HUES48 (cell line): Measurements from ENCODE around the gene MYBPHL.

Experiments used
- H3K27ac ChIP-seq: one replicate; pipeline ENCODE4 v1.7.0; 2013; ENCODE audit warnings: low read depth, low read length, inconsistent platforms
- H3K27me3 ChIP-seq: 2 replicates; pipeline ENCODE4 v1.6.1; 2013; ENCODE audit warnings: mild to moderate bottlenecking, low read length; ENCODE audit not compliant: control insufficient read depth, insufficient read depth
- H3K36me3 ChIP-seq: 2 replicates; pipeline ENCODE4 v1.6.1; 2013; ENCODE audit warnings: low read length; ENCODE audit not compliant: control insufficient read depth, insufficient read depth
- H3K4me1 ChIP-seq: 2 replicates; pipeline ENCODE4 v1.6.1; 2013; ENCODE audit warnings: mild to moderate bottlenecking, low read length; ENCODE audit not compliant: control insufficient read depth, insufficient read depth
- H3K4me3 ChIP-seq: 2 replicates; pipeline ENCODE4 v1.5.1; 2013; ENCODE audit warnings: mild to moderate bottlenecking, low read depth, low read length
- H3K9ac ChIP-seq: 2 replicates; pipeline ENCODE4 v1.6.1; 2013; ENCODE audit warnings: mild to moderate bottlenecking, low read depth, low read length, moderate library complexity
- H3K9me3 ChIP-seq: 2 replicates; pipeline ENCODE4 v1.6.1; 2013; ENCODE audit warnings: low read length; ENCODE audit not compliant: control insufficient read depth, insufficient read depth

Gene MYBPHL, protein sequence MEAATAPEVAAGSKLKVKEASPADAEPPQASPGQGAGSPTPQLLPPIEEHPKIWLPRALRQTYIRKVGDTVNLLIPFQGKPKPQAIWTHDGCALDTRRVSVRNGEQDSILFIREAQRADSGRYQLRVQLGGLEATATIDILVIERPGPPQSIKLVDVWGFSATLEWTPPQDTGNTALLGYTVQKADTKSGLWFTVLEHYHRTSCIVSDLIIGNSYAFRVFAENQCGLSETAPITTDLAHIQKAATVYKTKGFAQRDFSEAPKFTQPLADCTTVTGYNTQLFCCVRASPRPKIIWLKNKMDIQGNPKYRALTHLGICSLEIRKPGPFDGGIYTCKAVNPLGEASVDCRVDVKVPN

DNA sequence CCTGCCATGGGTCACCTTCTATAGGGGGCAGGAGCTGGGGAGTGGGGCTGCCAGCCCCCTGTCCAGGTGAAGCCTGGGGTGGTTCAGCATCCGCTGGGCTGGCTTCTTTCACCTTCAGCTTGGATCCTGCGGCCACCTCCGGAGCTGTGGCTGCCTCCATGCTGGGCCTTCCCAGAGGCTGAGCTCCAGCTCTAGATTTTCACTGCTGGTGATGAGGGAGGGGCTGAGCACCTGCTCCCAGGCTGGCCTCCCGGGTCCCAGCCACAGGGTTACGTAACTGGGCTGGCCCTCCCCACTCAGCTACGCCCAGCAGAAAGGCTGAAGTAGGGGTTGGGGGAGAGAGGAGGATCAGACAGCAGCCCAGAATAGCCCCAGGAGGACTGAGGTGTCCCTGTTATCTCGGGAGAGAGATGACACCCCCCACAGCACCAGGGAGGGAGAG lies at the start of gene MYBPHL:
Gene MYBPHL (minus strand): TSS at position 180 of the 442 bp plus-strand sequence. CDS start 20 bp downstream, at position 160.
- no peak within 1 kb of the TSS for H3K4me3 ChIP-seq
- no peaks in the 10 kb centered on the region for H3K27me3 ChIP-seq
- peaks cover 6% of the 10 kb centered on the region for H3K36me3 ChIP-seq
- H3K27ac ChIP-seq, result no peak within 1 kb of the TSS
- H3K4me1 ChIP-seq, result peaks cover 15% of the 10 kb centered on the region; the same call in 1 of the 2 replicates
- H3K9ac ChIP-seq, result no peak within 1 kb of the TSS
- no peaks in the 10 kb centered on the region for H3K9me3 ChIP-seq

DNA sequence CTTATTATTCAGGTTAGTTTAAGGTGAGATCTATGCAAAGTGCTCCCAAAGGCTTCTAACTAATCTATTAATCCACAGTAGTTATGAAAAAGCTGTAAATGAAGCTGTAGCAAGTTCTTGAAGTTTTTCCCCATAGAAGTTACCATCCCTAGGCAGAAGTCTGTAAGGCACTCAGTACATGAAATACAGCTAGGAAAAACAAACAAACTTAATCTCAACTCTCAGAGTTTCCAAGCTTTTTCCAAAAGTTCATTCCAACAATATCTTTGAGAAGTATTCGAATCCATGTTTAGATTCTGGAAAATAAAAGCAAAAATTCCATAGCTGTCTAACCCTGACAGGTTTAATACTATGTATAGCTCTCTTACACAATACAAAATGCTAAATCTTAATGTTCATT lies 49.7 kb upstream of the MYBPHL start:
- peaks cover 35% of the 10 kb centered on the region for H3K36me3 ChIP-seq
- H3K9ac ChIP-seq, result no peak overlapping the region
- no peak overlapping the region for H3K4me3 ChIP-seq
- peaks cover 15% of the 10 kb centered on the region for H3K4me1 ChIP-seq
- no peaks in the 10 kb centered on the region for H3K27me3 ChIP-seq
- no peaks in the 10 kb centered on the region for H3K9me3 ChIP-seq
- no peak overlapping the region for H3K27ac ChIP-seq

DNA sequence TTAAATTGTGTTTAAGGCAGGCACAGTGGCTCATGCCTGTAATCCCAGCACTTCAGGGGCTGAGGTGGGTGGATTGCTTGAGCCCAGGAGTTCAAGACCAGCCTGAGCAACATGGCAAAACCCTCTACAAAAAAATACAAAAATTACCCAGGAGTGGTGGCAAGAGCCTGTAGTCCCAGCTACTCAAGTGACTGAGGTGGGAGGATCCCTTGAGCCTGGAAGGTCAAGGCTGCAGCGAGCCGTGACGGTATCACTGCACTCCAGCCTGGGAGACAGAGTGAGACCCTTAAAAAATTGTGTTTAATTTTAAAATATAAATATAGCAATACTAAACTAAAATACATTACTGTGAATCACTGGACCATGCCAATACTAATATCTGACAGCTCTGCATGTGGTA lies 48.1 kb upstream of the MYBPHL start:
- no peak overlapping the region; the same call in 1 of the 2 replicates for H3K4me3 ChIP-seq
- H3K4me1 ChIP-seq, result peaks cover 4% of the 10 kb centered on the region; the same call in 1 of the 2 replicates
- H3K27ac ChIP-seq, result no peak overlapping the region
- H3K27me3 ChIP-seq, result no peaks in the 10 kb centered on the region
- no peaks in the 10 kb centered on the region for H3K9me3 ChIP-seq
- H3K9ac ChIP-seq, result no peak overlapping the region
- H3K36me3 ChIP-seq, result peaks cover 50% of the 10 kb centered on the region

DNA sequence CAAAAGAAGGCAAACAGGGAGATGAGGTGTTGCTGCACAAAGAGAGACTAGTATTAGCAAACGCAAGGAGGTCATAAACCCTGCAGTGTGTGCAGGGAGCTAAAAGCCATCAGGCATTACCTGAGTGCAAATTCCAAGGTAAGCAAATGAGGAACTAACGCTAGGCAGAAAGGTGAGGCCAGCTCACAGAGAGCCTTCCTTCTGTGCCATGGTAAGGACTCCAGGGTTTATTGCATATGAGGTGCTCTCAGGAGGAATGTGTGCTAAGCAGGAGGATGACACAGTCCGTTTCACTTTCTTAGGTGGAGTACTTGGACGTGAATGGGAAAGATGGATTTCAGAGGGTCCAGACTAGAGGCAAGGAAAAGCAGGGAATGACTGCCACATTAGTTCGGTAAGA lies 44.6 kb upstream of the MYBPHL start:
- H3K36me3 ChIP-seq, result peaks cover 82% of the 10 kb centered on the region

DNA sequence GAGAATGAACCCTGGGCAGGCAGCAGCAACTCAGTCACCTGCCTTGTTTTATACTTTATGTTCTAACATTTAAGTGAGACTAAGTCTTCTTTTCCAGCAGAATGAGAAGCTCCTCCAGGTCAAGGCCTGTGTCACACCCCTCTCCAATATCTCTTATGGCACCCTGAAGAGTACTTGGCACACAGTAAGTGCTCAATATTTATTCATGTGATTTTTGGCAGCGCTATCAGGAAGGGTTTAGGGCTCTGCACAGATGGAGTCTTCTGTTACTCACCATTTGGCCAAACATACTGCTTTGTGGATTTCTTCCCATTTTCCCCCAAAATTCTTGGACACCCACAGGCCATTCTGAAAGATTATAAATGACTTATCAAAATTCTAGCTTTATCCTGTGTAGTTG lies 43.8 kb upstream of the MYBPHL start:
- Histone ChIP-seq H3K36me3 (peaks cover 83% of the 10 kb centered on the region), H3K4me3 (no peak overlapping the region), H3K9ac (no peak overlapping the region)

More for the DNA sequence above, 44.6 kb upstream of the MYBPHL start:
- H3K27ac ChIP-seq, result no peak overlapping the region
- H3K4me1 ChIP-seq, result peaks cover 4% of the 10 kb centered on the region; the same call in 1 of the 2 replicates
- no peaks in the 10 kb centered on the region for H3K9me3 ChIP-seq
- H3K4me3 ChIP-seq, result no peak overlapping the region
- no peak overlapping the region for H3K9ac ChIP-seq
- no peaks in the 10 kb centered on the region for H3K27me3 ChIP-seq

DNA sequence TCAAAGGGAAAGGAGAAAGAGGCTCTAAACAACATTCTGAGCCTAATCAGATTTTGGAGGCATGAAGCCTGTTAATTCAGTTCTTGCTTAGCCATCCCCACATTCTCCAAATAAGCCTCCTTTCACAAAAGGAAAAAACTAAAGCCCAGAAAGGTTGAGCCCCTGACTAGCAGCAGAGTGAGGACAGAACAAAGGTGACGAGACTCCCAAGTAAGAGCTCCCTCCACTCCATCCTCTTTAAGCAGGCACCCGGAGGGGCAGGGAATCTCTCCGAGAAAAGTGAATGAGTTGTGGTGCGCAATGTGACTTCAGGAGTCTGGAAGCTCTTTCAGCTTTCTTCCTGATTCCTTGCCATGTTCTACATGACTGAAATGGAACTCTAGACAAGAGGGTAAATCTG lies 43.4 kb upstream of the MYBPHL start:
- Histone ChIP-seq H3K4me1 (peaks cover 2% of the 10 kb centered on the region; the same call in 1 of the 2 replicates), H3K4me3 (no peak overlapping the region), H3K9me3 (no peaks in the 10 kb centered on the region), H3K36me3 (peaks cover 86% of the 10 kb centered on the region), H3K9ac (no peak overlapping the region), H3K27ac (no peak overlapping the region), H3K27me3 (no peaks in the 10 kb centered on the region)

More for the DNA sequence above, 43.8 kb upstream of the MYBPHL start:
- H3K27ac ChIP-seq, result no peak overlapping the region
- H3K4me1 ChIP-seq, result peaks cover 4% of the 10 kb centered on the region; the same call in 1 of the 2 replicates
- no peaks in the 10 kb centered on the region for H3K9me3 ChIP-seq
- no peaks in the 10 kb centered on the region for H3K27me3 ChIP-seq

DNA sequence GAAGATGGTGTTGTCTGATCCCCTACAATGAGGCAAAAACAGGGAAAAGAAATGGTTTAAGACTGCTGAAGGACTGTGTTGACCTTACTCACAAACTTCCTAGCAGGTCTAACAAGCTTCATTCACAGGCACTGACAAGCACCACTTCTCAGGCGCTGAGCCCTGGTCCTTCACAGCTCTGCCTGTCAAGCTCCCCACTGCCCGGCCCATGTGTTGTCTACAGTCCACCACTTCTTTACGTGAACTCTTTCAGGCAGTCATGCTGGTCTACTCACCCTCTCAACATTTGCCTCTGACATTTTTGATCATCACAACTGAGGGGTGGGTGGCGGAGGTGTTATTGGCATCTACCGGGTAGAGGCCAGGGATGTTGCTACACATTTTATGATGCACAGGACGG lies 40.7 kb upstream of the MYBPHL start:
- Histone ChIP-seq H3K4me1 (no peaks in the 10 kb centered on the region), H3K9ac (no peak overlapping the region), H3K4me3 (no peak overlapping the region), H3K27me3 (no peaks in the 10 kb centered on the region), H3K9me3 (no peaks in the 10 kb centered on the region), H3K27ac (no peak overlapping the region), H3K36me3 (peaks cover 82% of the 10 kb centered on the region)

DNA sequence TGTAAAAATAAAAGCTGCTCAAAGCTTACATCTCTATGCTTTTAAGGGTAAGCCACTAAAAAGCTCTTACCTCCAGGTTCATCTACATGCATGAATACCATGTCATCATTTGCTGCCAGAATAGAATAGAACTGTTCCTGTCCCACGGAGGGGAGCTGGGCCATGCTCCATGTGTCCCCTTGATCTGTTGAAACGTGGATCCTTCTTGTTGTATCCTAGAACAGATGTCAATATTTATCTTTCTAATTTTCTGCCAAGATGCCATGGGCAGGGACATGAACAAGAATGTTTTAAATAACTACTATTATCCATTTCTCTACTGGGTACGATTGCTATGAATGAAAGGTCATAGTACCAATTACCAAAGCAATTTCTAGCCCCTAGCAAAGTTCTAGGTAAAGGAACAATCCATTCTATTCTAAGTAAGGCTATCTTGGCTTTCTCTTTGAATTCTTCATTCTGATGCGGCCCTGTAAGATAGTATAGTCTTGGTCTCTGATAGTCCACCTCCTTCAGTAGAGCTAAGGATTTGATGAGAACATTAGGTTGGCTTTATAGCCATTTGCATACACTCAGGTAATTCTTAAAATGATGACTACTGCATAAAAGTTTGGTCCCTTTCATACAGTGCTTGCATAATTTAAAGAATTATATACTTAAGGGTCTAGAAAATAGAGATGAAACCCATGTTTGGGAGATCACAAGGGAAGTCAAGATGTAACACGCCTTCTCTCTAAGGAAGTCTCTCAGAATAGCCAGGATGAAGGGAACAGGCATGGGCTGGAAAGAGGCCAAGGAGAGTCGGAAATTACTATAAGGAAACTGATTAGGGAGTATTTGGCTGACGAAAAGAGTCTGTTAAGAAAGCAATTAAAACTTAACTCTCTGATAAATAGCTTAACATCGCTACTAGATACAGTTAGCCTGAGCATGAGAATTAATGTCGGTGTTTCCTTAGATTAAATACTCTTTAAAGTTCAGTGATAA lies 35.4 kb upstream of the MYBPHL start:
- no peaks in the 10 kb centered on the region for H3K4me1 ChIP-seq
- no peaks in the 10 kb centered on the region for H3K27me3 ChIP-seq
- H3K36me3 ChIP-seq, result peaks cover 77% of the 10 kb centered on the region
- no peak overlapping the region for H3K9ac ChIP-seq
- no peaks in the 10 kb centered on the region for H3K9me3 ChIP-seq
- no peak overlapping the region for H3K4me3 ChIP-seq
- H3K27ac ChIP-seq, result no peak overlapping the region

DNA sequence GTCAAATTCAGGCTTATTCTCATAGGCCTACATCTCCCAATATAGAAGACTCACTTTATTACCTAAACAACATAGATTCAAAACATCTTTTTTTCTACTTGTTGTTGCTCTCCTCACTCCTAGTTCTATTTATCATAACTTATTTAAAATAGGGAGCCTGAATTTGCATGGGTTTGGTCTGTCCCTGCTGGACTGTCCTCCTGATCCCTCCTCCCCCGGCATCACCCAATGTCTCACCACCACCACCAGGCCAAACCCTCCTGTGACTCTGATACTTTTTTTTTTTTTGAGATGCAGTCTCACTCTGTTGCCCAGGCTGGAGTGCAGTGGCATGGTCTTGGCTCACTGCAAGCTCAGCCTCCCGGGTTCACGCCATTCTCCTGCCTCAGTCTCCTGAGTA lies 31.8 kb upstream of the MYBPHL start:
- no peak overlapping the region for H3K4me3 ChIP-seq

DNA sequence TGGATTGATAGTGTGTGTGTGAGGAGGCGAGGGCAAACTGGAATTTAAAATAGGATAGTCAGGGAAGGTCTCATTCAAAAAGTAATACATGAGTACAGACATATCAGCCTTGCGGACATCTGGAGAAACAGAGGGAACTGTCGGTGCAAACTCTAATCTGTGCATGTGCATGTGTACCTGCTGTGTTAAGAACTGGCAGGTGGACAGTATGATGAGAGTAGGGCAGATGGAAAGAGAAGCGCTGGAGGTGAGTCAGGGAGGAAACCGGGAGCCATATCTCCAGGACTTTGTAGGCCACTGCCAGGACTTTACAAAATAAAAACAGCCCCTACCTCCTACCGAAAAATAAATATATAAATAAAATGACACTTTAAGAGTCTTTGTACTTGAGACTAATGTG lies 31.3 kb upstream of the MYBPHL start:
- peaks cover 83% of the 10 kb centered on the region for H3K36me3 ChIP-seq
- no peak overlapping the region for H3K27ac ChIP-seq
- no peak overlapping the region for H3K4me3 ChIP-seq
- H3K9me3 ChIP-seq, result no peaks in the 10 kb centered on the region
- H3K9ac ChIP-seq, result no peak overlapping the region
- H3K27me3 ChIP-seq, result no peaks in the 10 kb centered on the region
- no peaks in the 10 kb centered on the region for H3K4me1 ChIP-seq

More for the DNA sequence above, 31.8 kb upstream of the MYBPHL start:
- Histone ChIP-seq H3K27me3 (no peaks in the 10 kb centered on the region), H3K9ac (no peak overlapping the region), H3K4me1 (no peaks in the 10 kb centered on the region), H3K9me3 (no peaks in the 10 kb centered on the region), H3K36me3 (peaks cover 82% of the 10 kb centered on the region), H3K27ac (no peak overlapping the region)
